Naive thymus-derived CD4-positive, alpha-beta T cell (primary cell): ENCODE measurements around the gene HMGCR. TPM values are rescaled to one million over a fixed set of nuclear protein-coding genes. Genes with fewer than 3 reads are reported as not detected.

Experiments used
- ATAC-seq: fragments of 150-1000 bp; cut with Tn5 transposase; 2 replicates; pipeline ENCODE4 v1.10.0; 2021; ENCODE audit warnings: mild to moderate bottlenecking, moderate library complexity
- CTCF ChIA-PET: fragments of 350-600 bp; sonication (Branson Sonifier 250); formaldehyde crosslinking; loops from one replicate; lab custom pipeline; 2021; ENCODE audit warnings: antibody characterized with exemption; lab: Charles Lee
- POLR2A ChIA-PET: fragments of 350-600 bp; sonication (Branson Sonifier 250); formaldehyde crosslinking; loops from one replicate; lab custom pipeline; 2021; ENCODE audit warnings: antibody characterized with exemption, inconsistent platforms; lab: Charles Lee
- DNase-seq, 9 donors: peaks; one replicate each; pipeline versions ENCODE4 v3.0.0 to v3.0.0-alpha.2; 2020 to 2022; ENCODE audit warnings: mixed read lengths in 1 of 9
- H3K27ac ChIP-seq: one replicate; pipeline ENCODE4 v1.7.0; 2013; ENCODE audit warnings: mild to moderate bottlenecking, low read depth, low read length, moderate library complexity
- H3K27me3 ChIP-seq, 2 donors: one replicate each; pipeline ENCODE4 v1.7.0; 2013; ENCODE audit warnings: low read length in 2 of 2, mild to moderate bottlenecking in 2 of 2, moderate library complexity in 2 of 2; ENCODE audit not compliant: control insufficient read depth in 2 of 2, insufficient read depth in 2 of 2
- H3K36me3 ChIP-seq, 3 experiments: 1 replicate in 2 of 3; 2 replicates in 1 of 3; pipeline ENCODE4 v1.7.0; 2013; ENCODE audit warnings: low read length in 3 of 3, mild to moderate bottlenecking in 3 of 3, moderate library complexity in 1 of 3; ENCODE audit not compliant: insufficient read depth in 3 of 3, control insufficient read depth in 2 of 3
- H3K4me1 ChIP-seq, 2 donors: one replicate each; pipeline ENCODE4 v1.7.0; 2013; ENCODE audit warnings: low read length in 2 of 2, mild to moderate bottlenecking in 2 of 2, moderate library complexity in 1 of 2; ENCODE audit not compliant: control insufficient read depth in 2 of 2, insufficient read depth in 2 of 2
- H3K4me3 ChIP-seq: 2 replicates; pipeline ENCODE4 v1.7.0; 2013; ENCODE audit warnings: mild to moderate bottlenecking, low read length
- H3K9me3 ChIP-seq, 3 experiments: 1 replicate in 2 of 3; 2 replicates in 1 of 3; pipeline ENCODE4 v1.7.0; 2013; ENCODE audit warnings: low read length in 3 of 3; ENCODE audit not compliant: control insufficient read depth in 2 of 3
- H3K27ac Mint-ChIP-seq, 9 donors: one replicate each; pipeline ENCODE4 v1.8.0; 2020 to 2022; ENCODE audit warnings: mixed read lengths in 9 of 9, mild to moderate bottlenecking in 8 of 9, moderate library complexity in 5 of 9, inconsistent platforms in 2 of 9
- H3K27me3 Mint-ChIP-seq, 5 donors: one replicate each; pipeline ENCODE4 v1.8.0; 2021 to 2022; ENCODE audit warnings: mixed read lengths in 5 of 5, mild to moderate bottlenecking in 1 of 5
- H3K36me3 Mint-ChIP-seq, 5 donors: one replicate each; pipeline ENCODE4 v1.8.0; 2020 to 2022; ENCODE audit warnings: mixed read lengths in 5 of 5, mild to moderate bottlenecking in 3 of 5, inconsistent platforms in 1 of 5
- H3K4me1 Mint-ChIP-seq, 7 donors: one replicate each; pipeline ENCODE4 v1.8.0; 2020 to 2022; ENCODE audit warnings: mixed read lengths in 7 of 7, mild to moderate bottlenecking in 3 of 7, inconsistent platforms in 1 of 7
- H3K4me3 Mint-ChIP-seq, 10 donors: one replicate each; pipeline ENCODE4 v1.8.0; 2020 to 2022; ENCODE audit warnings: mild to moderate bottlenecking in 10 of 10, mixed read lengths in 10 of 10, moderate library complexity in 6 of 10, inconsistent platforms in 2 of 10
- H3K9me3 Mint-ChIP-seq, 11 donors: one replicate each; pipeline ENCODE4 v1.8.0; 2020 to 2022; ENCODE audit warnings: mixed read lengths in 11 of 11, mild to moderate bottlenecking in 4 of 11, inconsistent platforms in 1 of 11, moderate library complexity in 1 of 11
- intact Hi-C, 2 donors: fragments of 100-400 bp; cut with micrococcal nuclease; formaldehyde crosslinking; loops; one replicate each; pipeline ENCODE4 v1.15.1; 2023
- polyA plus RNA-seq, 2 donors: library from polyadenylated mRNA; unstranded; fragments of 300-500 nt; fragmentation: Illumina TruSeq; gene quantifications; one replicate each; pipeline ENCODE4 v1.2.3, GENCODE V29; 2021
- total RNA-seq, 6 experiments: library from RNA in 5 of 6; stranded (reverse) in 5 of 6; gene quantifications; 1 replicate in 5 of 6; 2 replicates in 1 of 6; pipeline ENCODE4 v1.2.3 and lab custom pipeline; 2021 to 2026

Gene HMGCR
- total and polyA plus RNA-seq, 7 experiments from 2014 or later, result 11.6 to 57.3 (median 43.7) TPM

DNA sequence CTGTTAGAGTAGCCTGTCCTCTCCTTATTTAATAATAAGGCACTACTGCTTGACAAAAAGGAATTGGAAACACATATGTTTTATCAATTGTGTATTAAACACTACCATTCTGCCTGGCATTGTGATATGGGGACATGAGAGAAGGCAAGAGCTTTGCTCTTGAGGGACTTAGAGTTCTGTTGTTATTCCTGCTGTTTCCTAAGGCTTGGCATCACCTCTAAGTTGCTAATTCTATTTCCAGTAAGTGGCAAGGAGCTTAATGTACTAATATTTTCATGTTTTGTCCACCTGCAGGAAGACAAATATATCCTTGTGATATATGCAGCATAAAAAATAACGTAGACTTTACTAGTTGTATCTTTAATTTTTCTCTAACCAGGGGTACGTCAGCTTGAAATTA, 12.6 kb downstream of the HMGCR start:
- intact Hi-C loops, result no loop called here
- ATAC-seq, result no peak

GRCh38 chr5:75351139-75351926, 14.3 kb downstream of the HMGCR start:
- Mint-ChIP-seq H3K9me3 (no peaks in the 10 kb centered on the region), H3K27me3 (no peaks in the 10 kb centered on the region), H3K4me1 (peaks cover 0 to 24% (median 0%) of the 10 kb centered on the region in 7 donors), H3K27ac (peak overlapping the region in 3 of 9 donors; percentile 9 to 62 (median 57)), H3K36me3 (peaks cover 18 to 58% (median 40%) of the 10 kb centered on the region in 5 donors), H3K4me3 (no peak overlapping the region)
- CTCF ChIA-PET, result interaction anchor here (1.1 kb wide), 1 partner anchor 14 kb away, joined by 3 read pairs; the partner anchor contains the start of gene HMGCR
- no peak for ATAC-seq
- H3K4me1 ChIP-seq, result no peaks in the 10 kb centered on the region
- no peaks in the 10 kb centered on the region for H3K9me3 ChIP-seq
- no peak for DNase-seq
- no peaks in the 10 kb centered on the region for H3K27me3 ChIP-seq
- peaks cover 8 to 58% (median 29%) of the 10 kb centered on the region in 3 experiments for H3K36me3 ChIP-seq
- no peak overlapping the region for H3K27ac ChIP-seq
- intact Hi-C loops, result no loop called here
- POLR2A ChIA-PET, result interaction anchor here (0.5 to 2.5 kb wide), 4 partner anchors 15 to 1173 kb away, joined by 3 to 5 read pairs (median 3); partner anchors contain the start of gene HMGCR
- H3K4me3 ChIP-seq, result no peak overlapping the region

More for the DNA sequence above, 12.6 kb downstream of the HMGCR start:
- Mint-ChIP-seq H3K36me3 (peaks cover 18 to 57% (median 36%) of the 10 kb centered on the region in 5 donors), H3K4me3 (no peak overlapping the region), H3K27ac (no peak overlapping the region), H3K9me3 (no peaks in the 10 kb centered on the region), H3K27me3 (no peaks in the 10 kb centered on the region), H3K4me1 (peaks cover 0 to 24% (median 0%) of the 10 kb centered on the region in 7 donors)
- ChIA-PET CTCF (no interaction called here), POLR2A (no interaction called here)
- Histone ChIP-seq H3K4me3 (no peak overlapping the region), H3K36me3 (peaks cover 8 to 55% (median 22%) of the 10 kb centered on the region in 3 experiments), H3K4me1 (no peaks in the 10 kb centered on the region), H3K9me3 (no peaks in the 10 kb centered on the region), H3K27ac (no peak overlapping the region), H3K27me3 (no peaks in the 10 kb centered on the region)
- DNase-seq, result no peak

- Histone ChIP-seq H3K36me3 (peaks cover 8 to 68% (median 21%) of the 10 kb centered on the region in 3 experiments), H3K27me3 (no peaks in the 10 kb centered on the region), H3K4me1 (no peaks in the 10 kb centered on the region), H3K4me3 (no peak overlapping the region), H3K9me3 (no peaks in the 10 kb centered on the region), H3K27ac (no peak overlapping the region)
- ChIA-PET POLR2A (no interaction called here), CTCF (interaction anchor here (0.7 kb wide), 1 partner anchor 68 kb away, joined by 3 read pairs; no protein-coding TSS in a partner anchor)
- Mint-ChIP-seq H3K4me1 (peaks cover 0 to 13% (median 0%) of the 10 kb centered on the region in 7 donors), H3K4me3 (no peak overlapping the region), H3K27me3 (no peaks in the 10 kb centered on the region), H3K27ac (no peak overlapping the region), H3K36me3 (peaks cover 22 to 63% (median 45%) of the 10 kb centered on the region in 5 donors), H3K9me3 (no peaks in the 10 kb centered on the region)
- DNase-seq, result no peak
- no peak for ATAC-seq
- intact Hi-C loops, result no loop called here
Measured at GRCh38 chr5:75355236-75355635, 18.2 kb downstream of the HMGCR start.

DNA sequence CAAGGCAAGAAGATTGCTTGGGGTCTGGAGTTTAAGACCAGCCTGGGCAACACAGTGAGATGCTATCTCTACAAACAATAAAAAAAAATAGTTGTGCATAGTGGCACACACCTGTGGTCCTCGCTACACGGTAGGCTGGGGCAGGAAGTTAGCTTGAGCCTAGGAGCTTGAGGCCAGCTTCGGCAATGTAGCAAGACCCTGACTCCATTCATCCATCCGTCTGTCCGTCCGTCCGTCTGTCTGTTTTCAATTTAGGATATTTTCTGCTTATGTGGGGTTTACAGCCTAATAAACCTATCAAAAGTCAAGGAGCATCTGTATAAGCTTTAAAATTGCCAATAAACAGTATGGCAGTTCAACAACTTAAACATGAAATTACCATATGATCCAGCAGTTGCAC, 19.7 kb downstream of the HMGCR start:
- H3K36me3 ChIP-seq, result peaks cover 4 to 64% (median 26%) of the 10 kb centered on the region in 3 experiments
- Mint-ChIP-seq H3K36me3 (peaks cover 12 to 58% (median 40%) of the 10 kb centered on the region in 5 donors), H3K9me3 (no peaks in the 10 kb centered on the region), H3K27ac (no peak overlapping the region), H3K27me3 (no peaks in the 10 kb centered on the region), H3K4me3 (no peak overlapping the region), H3K4me1 (peaks cover 0 to 1% (median 0%) of the 10 kb centered on the region in 7 donors)
- no peak overlapping the region for H3K4me3 ChIP-seq
- ChIA-PET CTCF (no interaction called here), POLR2A (no interaction called here)
- no peaks in the 10 kb centered on the region for H3K4me1 ChIP-seq
- H3K9me3 ChIP-seq, result no peaks in the 10 kb centered on the region
- intact Hi-C loops, result no loop called here
- H3K27ac ChIP-seq, result no peak overlapping the region
- no peak for ATAC-seq
- no peaks in the 10 kb centered on the region for H3K27me3 ChIP-seq
- DNase-seq, result no peak

DNA sequence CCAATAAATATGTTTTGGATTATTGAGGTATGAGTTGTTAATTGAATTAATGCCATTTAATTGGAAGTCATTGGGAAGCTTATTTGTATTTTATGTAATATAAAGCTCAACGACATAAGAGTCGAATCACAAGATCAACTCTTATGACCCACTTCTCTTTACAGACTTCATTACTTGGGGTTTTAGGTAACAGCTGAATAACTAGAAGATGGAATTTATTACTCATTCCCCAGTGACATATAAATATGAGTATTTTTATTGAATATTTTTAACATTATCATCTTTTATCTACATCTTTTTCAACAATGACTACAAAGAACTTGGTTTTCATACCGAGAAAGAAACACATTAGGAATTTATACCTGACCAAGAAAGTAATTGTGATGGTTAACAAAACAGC, 21.1 kb downstream of the HMGCR start:
- intact Hi-C loops, result no loop called here
- Mint-ChIP-seq H3K9me3 (no peaks in the 10 kb centered on the region), H3K4me1 (peaks cover 0 to 1% (median 0%) of the 10 kb centered on the region in 7 donors), H3K36me3 (peaks cover 12 to 52% (median 34%) of the 10 kb centered on the region in 5 donors), H3K4me3 (no peak overlapping the region), H3K27ac (no peak overlapping the region), H3K27me3 (no peaks in the 10 kb centered on the region)
- ChIA-PET POLR2A (no interaction called here), CTCF (no interaction called here)
- Histone ChIP-seq H3K36me3 (peaks cover 4 to 58% (median 26%) of the 10 kb centered on the region in 3 experiments), H3K9me3 (no peaks in the 10 kb centered on the region), H3K27me3 (no peaks in the 10 kb centered on the region), H3K27ac (no peak overlapping the region), H3K4me1 (no peaks in the 10 kb centered on the region), H3K4me3 (no peak overlapping the region)
- ATAC-seq (no peak), DNase-seq (no peak)

- intact Hi-C loops, result no loop called here
- DNase-seq (no peak), ATAC-seq (no peak)
- Mint-ChIP-seq H3K27me3 (no peaks in the 10 kb centered on the region), H3K9me3 (no peaks in the 10 kb centered on the region), H3K4me1 (peaks cover 0 to 4% (median 0%) of the 10 kb centered on the region in 7 donors), H3K27ac (peak overlapping the region in 1 of 9 donors; percentile 16), H3K36me3 (peaks cover 12 to 37% (median 24%) of the 10 kb centered on the region in 5 donors), H3K4me3 (no peak overlapping the region)
- no peaks in the 10 kb centered on the region for H3K27me3 ChIP-seq
- H3K4me1 ChIP-seq, result no peaks in the 10 kb centered on the region
- no peaks in the 10 kb centered on the region for H3K9me3 ChIP-seq
- no peak overlapping the region for H3K4me3 ChIP-seq
- ChIA-PET POLR2A (no interaction called here), CTCF (no interaction called here)
- H3K27ac ChIP-seq, result no peak overlapping the region
- peaks cover 0 to 47% (median 12%) of the 10 kb centered on the region in 3 experiments for H3K36me3 ChIP-seq
Measured at GRCh38 chr5:75361310-75361709, 24.3 kb downstream of the HMGCR start.
